K562 (cell line): Measurements from ENCODE around the gene LONP1. TPM values are rescaled to one million over a fixed set of nuclear protein-coding genes. Genes with fewer than 3 reads are reported as not detected.

Experiments used
- ATAC-seq: fragments of 200-7000 bp; cut with Tn5 transposase; 3 replicates; pipeline ENCODE4 v1.9.1; 2020; ENCODE audit warnings: moderate library complexity
- BruUV-seq: library from RNA; stranded (reverse); fragments of 400-500 nt; replicated peaks from 2 replicates; lab custom pipeline; 2021; lab: Mats Ljungman, UMichigan
- CTCF ChIA-PET: fragments of 300-600 bp; formaldehyde crosslinking; extraction: SDS; loops from one replicate; lab custom pipeline; 2021; ENCODE audit warnings: low intra/inter-chr PET ratio; lab: Yijun Ruan, JAX
- POLR2A ChIA-PET: fragments of 300-600, 350-650 bp; sonication (Branson Sonifier 250); formaldehyde crosslinking; extraction: SDS; loops from one replicate; lab custom pipeline; 2021; ENCODE audit warnings: antibody characterized with exemption, inconsistent platforms; lab: Yijun Ruan, JAX
- DNase-seq, 4 experiments: peaks; one replicate each; pipeline versions ENCODE4 v3.0.0 to v3.0.0-alpha.2; 2011 to 2018; ENCODE audit warnings: low spot score in 3 of 4, mixed read lengths in 3 of 4; ENCODE audit errors: extremely low read depth in 1 of 4
- FAIRE-seq: peaks from 2 replicates; lab custom pipeline; 2011; peaks lifted over from hg19 to GRCh38; lab: Jason Lieb, UNC
- H2AFZ ChIP-seq: 2 replicates; pipeline ENCODE4 v1.6.0; 2011; ENCODE audit warnings: low read depth, low read length, control low read depth, inconsistent platforms
- H3K27ac ChIP-seq: fragments of 200-600 bp; 3 replicates; pipeline ENCODE4 v1.8.0; 2011; ENCODE audit warnings: low read depth, mild to moderate bottlenecking, control low read depth, inconsistent platforms, low read length, moderate library complexity, mixed read lengths; ENCODE audit errors: extremely low read depth
- H3K27me3 ChIP-seq, 2 experiments: fragments of 300-600 bp in 1 of 2; 2 replicates in 1 of 2; 3 replicates in 1 of 2; pipeline versions ENCODE4 v1.6.0 to v1.8.0; 2011; ENCODE audit warnings: inconsistent platforms in 2 of 2, low read length in 2 of 2, mild to moderate bottlenecking in 1 of 2, mixed read lengths in 1 of 2, moderate library complexity in 1 of 2; ENCODE audit not compliant: control insufficient read depth in 2 of 2, insufficient read depth in 2 of 2
- H3K36me3 ChIP-seq: fragments of 300-600 bp; 3 replicates; pipeline ENCODE4 v1.8.0; 2011; ENCODE audit warnings: mild to moderate bottlenecking, low read length, inconsistent platforms; ENCODE audit not compliant: control insufficient read depth, insufficient read depth
- H3K4me1 ChIP-seq, 2 experiments: fragments of 200-600 bp in 1 of 2; replicated peaks in 1 of 2; 2 replicates in 1 of 2; 3 replicates in 1 of 2; pipeline versions ENCODE4 v1.5.1 to v1.8.0; 2011; ENCODE audit warnings: inconsistent platforms in 2 of 2, low read length in 2 of 2, mild to moderate bottlenecking in 1 of 2, mixed read lengths in 1 of 2, moderate library complexity in 1 of 2; ENCODE audit not compliant: control insufficient read depth in 2 of 2, insufficient read depth in 2 of 2
- H3K4me2 ChIP-seq: 2 replicates; pipeline ENCODE4 v1.6.1; 2011; ENCODE audit warnings: low read length, control low read depth, inconsistent platforms, mixed read lengths; ENCODE audit not compliant: insufficient read depth
- H3K4me3 ChIP-seq: fragments of 200-600 bp; sonication (generic), shearing (Covaris generic); 2 replicates; pipeline ENCODE4 v1.5.1; 2016; ENCODE audit warnings: control low read depth, inconsistent platforms
- H3K79me2 ChIP-seq: fragments of 200-600 bp; 3 replicates; pipeline ENCODE4 v1.8.0; 2011; ENCODE audit warnings: low read length, inconsistent platforms; ENCODE audit not compliant: control insufficient read depth, insufficient read depth
- H3K9ac ChIP-seq, 2 experiments: 2 replicates each; pipeline versions ENCODE4 v1.6.0 to v1.6.1; 2011; ENCODE audit warnings: low read depth in 2 of 2, low read length in 2 of 2, control low read depth in 1 of 2, inconsistent platforms in 1 of 2, mild to moderate bottlenecking in 1 of 2, mixed read lengths in 1 of 2; ENCODE audit not compliant: insufficient read depth in 1 of 2
- H3K9me1 ChIP-seq: one replicate; pipeline ENCODE4 v1.6.0; 2011; ENCODE audit warnings: inconsistent platforms, mild to moderate bottlenecking, low read length, moderate library complexity; ENCODE audit not compliant: control insufficient read depth, insufficient read depth
- H3K9me3 ChIP-seq: replicated peaks from 2 replicates; pipeline ENCODE4 v1.5.1; 2011; ENCODE audit warnings: low read depth, low read length, inconsistent platforms; ENCODE audit not compliant: control insufficient read depth, insufficient read depth
- H4K20me1 ChIP-seq: replicated peaks from 2 replicates; pipeline ENCODE4 v1.6.1; 2011; ENCODE audit warnings: low read length, inconsistent platforms, mixed read lengths; ENCODE audit not compliant: control insufficient read depth, insufficient read depth
- EP400 ChIP-seq: fragments of 450-650 bp; IDR thresholded peaks from 2 replicates; pipeline ENCODE4 v1.6.1; 2017; ENCODE audit warnings: antibody characterized with exemption, mild to moderate bottlenecking, moderate library complexity
- KLF6 ChIP-seq: fragments of 250-450 bp; sonication (Bioruptor Pico); IDR thresholded peaks from 2 replicates; pipeline ENCODE4 v1.4.0; 2020; ENCODE audit warnings: mild to moderate bottlenecking, moderate library complexity, borderline replicate concordance
- POLR2AphosphoS5 ChIP-seq: IDR thresholded peaks from 2 replicates; pipeline ENCODE4 v1.6.1; 2011; ENCODE audit warnings: mild to moderate bottlenecking, low read depth, low read length, moderate library complexity; ENCODE audit not compliant: control insufficient read depth, insufficient read depth
- POLR2G ChIP-seq: fragments of 200-400 bp; formaldehyde crosslinking; IDR thresholded peaks from 2 replicates; pipeline ENCODE4 v1.6.1; 2017; ENCODE audit warnings: low read depth, mild to moderate bottlenecking, antibody characterized with exemption, low read length, moderate library complexity
- RBFOX2 ChIP-seq: fragments of 200-400 bp; formaldehyde crosslinking; IDR thresholded peaks from 2 replicates; pipeline ENCODE4 v1.6.1; 2017; ENCODE audit warnings: low read depth, mild to moderate bottlenecking, low read length, moderate library complexity
- RBM17 ChIP-seq: fragments of 200-400 bp; formaldehyde crosslinking; IDR thresholded peaks from 2 replicates; pipeline ENCODE4 v1.6.1; 2017; ENCODE audit warnings: low read depth, mild to moderate bottlenecking, low read length, borderline replicate concordance
- RBM22 ChIP-seq: fragments of 200-400 bp; formaldehyde crosslinking; IDR thresholded peaks from 2 replicates; pipeline ENCODE4 v1.6.1; 2018; ENCODE audit warnings: low read length, low read depth; ENCODE audit not compliant: poor library complexity, severe bottlenecking
- TARDBP ChIP-seq: fragments of 450-650 bp; IDR thresholded peaks from 2 replicates; pipeline ENCODE4 v1.6.1; 2016
- TCFL5 ChIP-seq: fragments of 250-450 bp; sonication (Bioruptor Pico); conservative IDR thresholded peaks from 2 replicates; pipeline ENCODE4 v1.6.1; 2021; ENCODE audit warnings: mild to moderate bottlenecking, moderate library complexity, matching md5 sums
- TGIF2 ChIP-seq: sonication (generic); formaldehyde crosslinking; IDR thresholded peaks from 2 replicates; pipeline ENCODE4 v1.8.1; 2022; ENCODE audit warnings: mild to moderate bottlenecking, missing genetic modification reagents, moderate library complexity
- ZNF140 ChIP-seq: fragments of 250-450 bp; sonication (Bioruptor Pico); IDR thresholded peaks from 2 replicates; pipeline ENCODE4 v1.8.0; 2021; ENCODE audit warnings: moderate library complexity, mild to moderate bottlenecking, inconsistent platforms
- WGBS: fragments of 100-300 bp; shearing (Covaris generic); methylation state at CpG from one replicate; pipeline ENCODE4 v1.1.6; 2016; ENCODE audit warnings: low coverage, mixed read lengths; ENCODE audit not compliant: insufficient coverage; ENCODE audit errors: missing lambda C conversion rate; 5-methylcytosine and 5-hydroxymethylcytosine counted together
- in situ Hi-C: fragments of 300-500 bp; cut with MboI; formaldehyde crosslinking; loops from 4 replicates; pipeline ENCODE4 v1.15.0; 2018; ENCODE audit warnings: inconsistent platforms, mixed read lengths
- intact Hi-C: fragments of 100-400 bp; cut with micrococcal nuclease; formaldehyde crosslinking; loops from 2 replicates; pipeline ENCODE4 v1.14.2; 2022
- polyA plus RNA-seq, 8 experiments: library from polyadenylated mRNA; depleted of rRNA in 4 of 8; stranded (reverse) in 5 of 8; unstranded in 3 of 8; fragments of >200 nt; fragmentation: Nextera tagmentation in 2 of 8; fragmentation: Illumina TruSeq in 1 of 8; extraction: Ambion mirVana in 2 of 8; extraction: Trizol in 1 of 8; gene quantifications; 2 replicates each; pipeline versions ENCODE4 v1.2.1 to v1.2.3, GENCODE V29; 2011 to 2014; ENCODE audit warnings: inconsistent platforms in 1 of 8, missing spikeins in 1 of 8
- total RNA-seq, 7 experiments: library from RNA; depleted of rRNA in 6 of 7; stranded (reverse); fragments of >200 nt in 6 of 7; fragmentation: Illumina TruSeq in 2 of 7; extraction: Trizol in 2 of 7; gene quantifications; 2 replicates each; pipeline versions ENCODE4 v1.2.1 to v1.2.3, GENCODE V29; 2011 to 2021; ENCODE audit warnings: low replicate concordance in 1 of 7
- TF ChIP-seq, protein P1 (sequence below): fragments of 250-450 bp; sonication (Bioruptor Pico); IDR thresholded peaks from 2 replicates; pipeline ENCODE4 v1.8.0; 2021; ENCODE audit warnings: moderate library complexity, mild to moderate bottlenecking, inconsistent platforms

The LONP1 gene
- total and polyA plus RNA-seq, 9 of the 15 experiments (the other 6 are each of a cell fraction or from before 2014, with no cell fraction given): 1.1 to 238 (median 84.5) TPM

DNA sequence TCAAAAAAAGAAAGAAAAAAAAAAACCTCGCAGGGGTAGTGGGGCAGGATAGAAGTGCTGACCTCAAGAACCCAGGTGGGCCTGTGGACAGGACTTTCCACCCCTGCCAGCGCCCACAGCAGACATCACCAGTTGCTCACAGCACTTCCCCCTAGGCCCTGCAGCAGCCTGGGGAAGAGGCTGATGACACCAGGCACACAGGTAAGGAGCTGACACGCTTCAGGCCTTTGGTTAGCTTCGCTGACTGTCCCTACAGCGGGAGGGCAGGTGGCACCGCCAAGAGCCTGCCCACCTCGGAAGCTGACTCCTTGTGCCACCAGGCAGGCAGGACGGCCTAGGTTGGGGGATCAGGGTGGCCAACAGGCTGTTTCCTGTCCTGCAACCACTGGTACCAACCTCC is 8.9 kb downstream of the LONP1 start:
- Histone ChIP-seq H2AFZ (no peak overlapping the region), H3K79me2 (peaks cover 29% of the 10 kb centered on the region), H3K36me3 (peaks cover 89% of the 10 kb centered on the region), H4K20me1 (peaks cover 14% of the 10 kb centered on the region; the same call in 1 of the 2 replicates), H3K9ac (no peak overlapping the region), H3K9me1 (peaks cover 5% of the 10 kb centered on the region)
- no peak for TF ChIP-seq TARDBP
- no peak for TF ChIP-seq TGIF2 (CRISPR knock-in tag)
- no peak for TF ChIP-seq EP400
- TF ChIP-seq, protein P1, sequence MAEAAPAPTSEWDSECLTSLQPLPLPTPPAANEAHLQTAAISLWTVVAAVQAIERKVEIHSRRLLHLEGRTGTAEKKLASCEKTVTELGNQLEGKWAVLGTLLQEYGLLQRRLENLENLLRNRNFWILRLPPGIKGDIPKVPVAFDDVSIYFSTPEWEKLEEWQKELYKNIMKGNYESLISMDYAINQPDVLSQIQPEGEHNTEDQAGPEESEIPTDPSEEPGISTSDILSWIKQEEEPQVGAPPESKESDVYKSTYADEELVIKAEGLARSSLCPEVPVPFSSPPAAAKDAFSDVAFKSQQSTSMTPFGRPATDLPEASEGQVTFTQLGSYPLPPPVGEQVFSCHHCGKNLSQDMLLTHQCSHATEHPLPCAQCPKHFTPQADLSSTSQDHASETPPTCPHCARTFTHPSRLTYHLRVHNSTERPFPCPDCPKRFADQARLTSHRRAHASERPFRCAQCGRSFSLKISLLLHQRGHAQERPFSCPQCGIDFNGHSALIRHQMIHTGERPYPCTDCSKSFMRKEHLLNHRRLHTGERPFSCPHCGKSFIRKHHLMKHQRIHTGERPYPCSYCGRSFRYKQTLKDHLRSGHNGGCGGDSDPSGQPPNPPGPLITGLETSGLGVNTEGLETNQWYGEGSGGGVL (CRISPR knock-in tag): no peak
- TF ChIP-seq RBM17: no peak
- TF ChIP-seq RBFOX2: peak; percentile 27; the same call in 1 of the 2 replicates
- TF ChIP-seq ZNF140 (CRISPR knock-in tag): no peak
- 0 out of 2 replicates have a peak, but pooled peaks have one; percentile 18 for TF ChIP-seq POLR2AphosphoS5
- peak; percentile 9; the same call in 1 of the 2 replicates for TF ChIP-seq POLR2G
- TF ChIP-seq RBM22: peak; percentile 51
- no peak for TF ChIP-seq TCFL5
- TF ChIP-seq KLF6 (CRISPR knock-in tag): no peak
- TF ChIP-seq, all 486 proteins: peak for 4
- H3K4me3 ChIP-seq: no peak overlapping the region
- ChIA-PET CTCF (no interaction called here), POLR2A (interaction anchor here (0.6 to 4.7 kb wide), 6 partner anchors 10 to 30 kb away, joined by 3 to 34 read pairs (median 10); partner anchors contain the start of genes CATSPERD and LONP1)
- intact Hi-C loops: no loop called here
- peaks cover 0 to 12% of the 10 kb centered on the region in 2 experiments; a peak in 1 of 5 replicates for H3K4me1 ChIP-seq
- BruUV-seq: TSS peak; percentile 7
- peak in 1 of 4 experiments; percentile 6 for DNase-seq
- no peaks in the 10 kb centered on the region for H3K9me3 ChIP-seq
- no peak overlapping the region for H3K27ac ChIP-seq
- FAIRE-seq: no peak
- no peaks in the 10 kb centered on the region for H3K27me3 ChIP-seq
- 100% methylated on average over 6 of the region's 8 CpGs for WGBS
- H3K4me2 ChIP-seq: no peak overlapping the region
- no peak for ATAC-seq
- in situ Hi-C loops: no loop called here
